GM21447 (cell line): ENCODE measurements around the gene FAM227B.
"Not testable (repeated sequence)": the region's sequence is repeated elsewhere in the genome, so short reads cannot be mapped to it uniquely, and the experiment has no call there.

Experiments used
- ATAC-seq: cut with Tn5 transposase; IDR thresholded peaks from one replicate; pipeline ENCODE4 v1.9.1; 2021; ENCODE audit not compliant: unreplicated experiment

The FAM227B gene

DNA sequence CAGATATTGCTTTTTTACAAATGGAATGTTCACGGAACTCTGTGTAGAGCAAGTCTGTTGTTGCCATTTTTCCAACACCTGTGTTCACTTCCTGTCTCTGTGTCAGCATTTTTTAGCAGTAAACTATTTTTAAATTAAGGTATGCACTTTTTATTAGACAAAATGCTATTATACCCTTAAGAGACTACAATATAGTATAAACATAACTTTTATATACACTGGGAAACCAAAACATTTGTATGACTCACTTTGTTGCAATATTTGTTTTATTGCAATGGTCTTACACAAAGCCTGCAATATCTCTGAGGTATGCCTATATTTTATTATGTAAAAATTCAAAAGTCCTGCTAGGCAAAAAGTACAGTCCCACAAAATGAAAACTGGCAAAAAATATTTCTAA, 237.4 kb downstream of the FAM227B start:
- ATAC-seq, result no peak

DNA sequence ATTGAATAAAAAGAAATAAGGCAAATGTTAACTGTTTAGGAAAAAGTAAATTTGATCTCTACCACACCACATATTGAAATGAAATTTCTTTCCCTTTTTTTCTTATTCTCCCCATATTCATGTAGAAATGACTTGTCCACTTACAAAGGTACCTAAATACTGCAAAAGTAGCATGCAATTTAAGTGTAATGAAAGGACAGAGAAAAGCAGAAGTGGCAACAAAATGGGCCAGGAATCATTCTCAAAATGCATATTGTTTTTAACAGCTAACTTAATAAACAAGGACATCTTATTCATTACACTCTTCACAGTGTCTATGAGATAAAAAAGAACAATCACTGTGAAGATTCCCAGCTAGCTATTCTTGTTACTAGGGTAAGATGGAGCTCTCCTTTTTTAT, 238.2 kb downstream of the FAM227B start:
- no peak for ATAC-seq

DNA sequence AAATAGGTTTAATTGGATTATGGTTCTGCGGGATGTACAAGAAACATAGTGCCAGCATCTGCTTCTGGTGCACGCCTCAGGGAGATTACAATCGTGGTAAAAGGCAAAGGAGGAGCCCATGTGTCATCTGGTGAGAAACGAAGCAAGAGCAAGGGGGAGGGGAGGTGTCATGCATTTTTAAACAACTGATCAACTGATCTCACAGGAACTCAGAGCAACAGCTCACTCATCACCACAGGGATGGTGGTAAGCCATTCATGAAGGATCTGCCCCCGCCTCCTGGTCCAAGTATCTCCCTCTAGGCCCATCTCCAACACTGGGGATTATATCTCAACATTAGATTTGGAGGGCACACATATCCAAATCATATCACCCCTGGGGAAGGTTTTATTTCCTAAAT, 239.7 kb downstream of the FAM227B start:
- ATAC-seq, result no peak

DNA sequence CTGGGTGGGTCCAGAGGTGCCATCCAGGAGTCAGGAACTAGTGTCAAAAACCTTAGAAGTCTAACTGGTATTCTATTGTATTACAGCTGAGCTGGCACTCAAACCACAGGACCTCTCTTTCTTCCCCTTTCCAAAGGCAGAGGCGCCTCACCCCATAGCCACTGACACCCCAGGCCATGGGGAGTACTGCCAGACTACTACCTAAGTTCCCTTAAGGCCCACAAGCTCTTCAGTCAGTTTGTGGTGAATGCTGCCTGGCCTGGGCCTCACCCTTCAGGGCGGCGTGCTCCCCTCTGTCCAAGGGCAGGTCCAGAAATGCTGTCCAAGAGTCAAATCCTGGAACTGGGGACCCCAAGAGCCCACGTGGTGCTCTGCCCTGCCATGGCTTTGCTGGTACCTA, 240.6 kb downstream of the FAM227B start:
- no peak for ATAC-seq

DNA sequence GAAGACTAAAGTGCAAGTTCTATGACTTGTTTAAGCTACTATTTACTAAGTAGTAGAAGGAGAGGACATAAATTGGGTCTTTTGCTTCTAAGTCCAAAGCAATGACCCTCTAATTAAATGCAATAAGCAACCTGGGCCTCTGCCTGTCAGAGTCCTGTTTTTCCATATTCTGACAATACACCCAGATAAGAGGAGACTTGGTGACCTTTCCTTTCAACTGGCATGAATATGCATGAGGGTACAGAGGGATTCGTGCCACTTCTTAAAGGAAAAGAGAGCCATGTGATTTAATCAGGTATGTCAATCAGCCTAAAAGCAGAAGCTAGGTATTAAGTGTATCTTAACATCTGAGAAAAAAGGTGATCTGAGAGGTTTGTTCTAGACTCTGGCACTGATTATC, 248.3 kb downstream of the FAM227B start:
- no peak for ATAC-seq

DNA sequence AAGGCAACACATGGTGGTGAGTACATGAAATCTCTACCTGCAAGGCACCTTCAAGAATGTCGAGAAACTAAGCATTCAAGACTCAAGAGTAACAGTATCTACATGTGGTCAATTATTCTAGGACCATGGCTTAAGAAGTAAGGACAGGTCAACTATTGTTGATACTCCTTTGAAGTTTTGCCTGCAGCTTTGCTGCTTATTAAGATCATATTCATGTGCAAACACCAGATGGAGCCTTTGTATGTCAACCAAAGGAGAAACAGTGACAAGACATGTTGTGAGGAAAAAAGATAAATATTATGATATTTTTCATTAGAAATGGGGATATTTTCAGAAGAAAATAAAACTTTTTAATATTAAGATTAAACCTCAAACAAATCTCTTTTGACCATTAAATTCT, 249.8 kb downstream of the FAM227B start:
- ATAC-seq, result no peak

DNA sequence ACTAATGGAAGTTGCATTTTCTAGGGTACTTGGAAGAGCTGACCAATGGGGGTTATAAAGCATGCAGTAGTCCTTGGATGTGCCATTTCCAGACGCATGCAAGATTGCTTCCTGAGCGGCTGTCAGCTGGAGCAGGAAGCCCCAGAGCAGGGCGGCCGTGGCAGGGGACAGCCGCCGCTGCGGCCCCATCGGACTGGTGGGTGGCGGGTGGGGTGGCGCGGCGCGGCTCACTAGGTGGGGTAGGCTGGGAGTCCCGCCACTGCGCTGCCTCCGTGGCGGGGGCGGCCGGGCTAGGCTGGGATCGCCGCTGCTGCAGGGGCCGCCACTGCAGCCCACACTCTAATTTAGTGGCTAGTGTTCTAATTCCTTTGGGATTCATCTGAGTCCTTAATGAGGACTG, 254.1 kb downstream of the FAM227B start:
- no peak for ATAC-seq

DNA sequence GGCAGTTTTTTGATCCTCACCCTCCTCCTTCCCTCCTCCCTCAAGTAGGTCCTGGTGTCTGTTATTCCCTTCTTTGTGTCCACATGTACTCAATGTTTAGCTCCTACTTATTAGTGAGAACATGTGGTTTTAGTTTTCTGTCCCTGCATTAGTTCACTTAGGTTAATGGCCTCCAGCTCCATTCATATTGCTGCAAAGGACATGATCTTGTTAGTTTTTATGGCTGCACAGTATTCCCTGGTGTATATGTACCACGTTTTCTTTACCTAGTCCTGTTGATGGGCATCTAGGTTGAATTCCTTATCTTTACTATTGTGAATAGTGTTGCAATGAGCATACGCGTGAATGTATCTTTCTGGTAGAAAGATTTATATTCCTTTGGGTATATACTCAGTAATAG, 259.2 kb downstream of the FAM227B start:
- ATAC-seq, result no peak

DNA sequence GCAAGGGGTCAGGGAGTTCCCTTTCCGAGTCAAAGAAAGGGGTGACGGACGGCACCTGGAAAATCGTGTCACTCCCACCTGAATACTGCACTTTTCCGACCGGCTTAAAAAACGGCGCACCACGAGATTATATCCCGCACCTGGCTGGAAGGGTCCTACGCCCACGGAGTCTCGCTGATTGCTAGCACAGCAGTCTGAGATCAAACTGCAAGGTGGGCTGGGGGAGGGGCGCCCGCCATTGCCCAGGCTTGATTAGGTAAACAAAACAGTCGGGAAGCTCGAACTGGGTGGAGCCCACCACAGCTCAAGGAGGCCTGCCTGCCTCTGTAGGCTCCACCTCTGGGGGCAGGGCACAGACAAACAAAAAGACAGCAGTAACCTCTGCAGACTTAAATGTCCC, 266.2 kb downstream of the FAM227B start:
- ATAC-seq, result not testable (repeated sequence)

DNA sequence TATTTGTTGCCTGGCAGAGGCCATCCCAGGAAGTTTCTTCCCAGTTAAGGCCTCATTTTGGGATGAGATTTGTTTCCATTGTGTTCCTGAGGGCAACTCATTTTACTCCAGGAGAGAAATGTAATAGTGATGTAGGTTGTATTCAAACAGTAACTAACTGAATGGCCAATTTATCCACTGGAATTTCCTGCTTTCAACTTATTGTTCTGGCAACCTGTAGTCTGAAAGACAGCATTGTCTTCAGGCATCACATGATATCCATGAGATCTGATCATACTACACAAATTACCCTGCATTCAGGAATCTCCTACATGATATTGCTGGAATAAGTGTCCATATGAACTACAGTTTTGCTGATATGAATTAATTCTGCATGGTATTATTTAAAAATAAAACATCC, 277.1 kb downstream of the FAM227B start:
- no peak for ATAC-seq

DNA sequence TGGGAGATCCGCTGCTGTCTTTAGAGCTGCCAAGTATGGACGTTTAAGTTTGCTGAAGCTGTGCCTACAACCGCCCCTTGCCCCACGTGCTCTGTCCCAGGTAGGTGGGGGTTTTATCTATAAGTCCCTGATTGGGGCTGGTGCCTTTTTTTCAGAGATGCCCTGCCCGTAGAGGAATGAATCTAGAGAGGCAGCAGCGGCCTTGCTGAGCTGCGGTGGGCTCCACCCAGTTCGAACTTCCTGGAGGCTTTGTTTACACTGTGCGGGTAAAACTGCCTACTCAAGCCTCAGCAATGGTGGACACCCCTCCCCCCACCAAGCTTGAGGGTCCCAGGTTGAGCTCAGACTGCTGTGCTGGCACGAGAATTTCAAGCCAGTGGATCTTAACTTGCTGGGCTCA, 281.0 kb downstream of the FAM227B start:
- no peak for ATAC-seq

DNA sequence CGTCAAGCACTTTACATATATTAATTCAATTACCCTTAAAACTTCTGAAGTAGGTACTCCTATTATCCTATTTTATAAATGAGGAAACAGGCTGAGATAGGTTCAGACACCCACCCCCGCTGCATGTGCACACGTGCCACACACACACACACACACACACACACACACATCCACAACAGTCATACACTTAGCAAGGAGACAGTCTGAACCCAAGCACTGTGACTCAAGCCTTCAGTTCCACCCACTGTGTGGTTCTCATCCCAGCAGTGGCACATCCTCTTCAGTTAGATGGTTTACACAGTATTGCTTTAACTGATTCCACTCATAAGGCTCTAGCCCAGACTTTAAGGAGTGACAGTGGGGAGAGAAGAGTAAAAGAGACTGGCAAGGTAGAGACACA, 288.7 kb downstream of the FAM227B start:
- ATAC-seq, result no peak

DNA sequence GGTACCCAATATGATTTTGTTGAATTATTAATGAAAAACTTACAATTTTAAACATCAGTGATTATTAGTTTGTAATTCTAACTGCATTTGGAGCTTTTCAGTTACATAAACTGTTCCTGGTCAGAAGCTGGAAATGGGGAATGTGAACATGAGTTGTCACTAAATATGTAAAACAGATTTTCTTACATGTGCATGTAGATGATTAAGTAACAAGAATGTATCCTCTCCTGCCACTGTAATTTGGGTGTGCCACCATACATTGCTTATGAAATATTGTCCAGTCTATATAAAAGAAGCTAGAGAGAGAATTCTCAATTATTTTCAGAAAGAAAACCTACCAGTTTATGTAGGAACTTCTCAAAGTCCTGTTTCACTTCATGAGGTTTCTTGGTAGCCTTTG, 289.2 kb downstream of the FAM227B start:
- no peak for ATAC-seq

DNA sequence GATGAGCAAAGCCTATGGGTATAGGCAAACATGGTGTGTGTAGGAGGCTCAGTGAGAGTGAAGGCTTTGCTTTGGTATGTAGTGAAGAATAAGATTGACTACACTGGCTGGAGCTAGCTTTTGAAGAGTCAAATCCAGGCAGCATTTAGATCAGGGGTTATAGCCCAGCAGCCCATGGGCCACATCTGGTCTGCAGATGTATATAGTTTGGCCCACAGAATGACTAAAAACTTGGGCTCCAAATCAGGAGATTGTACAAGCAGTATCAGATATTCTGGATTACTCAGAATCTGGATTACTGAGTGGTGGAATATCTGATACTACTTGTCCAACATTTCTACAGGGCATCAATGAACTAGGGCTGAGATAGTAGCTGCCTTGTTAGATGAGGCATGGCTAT, 290.5 kb downstream of the FAM227B start:
- no peak for ATAC-seq

DNA sequence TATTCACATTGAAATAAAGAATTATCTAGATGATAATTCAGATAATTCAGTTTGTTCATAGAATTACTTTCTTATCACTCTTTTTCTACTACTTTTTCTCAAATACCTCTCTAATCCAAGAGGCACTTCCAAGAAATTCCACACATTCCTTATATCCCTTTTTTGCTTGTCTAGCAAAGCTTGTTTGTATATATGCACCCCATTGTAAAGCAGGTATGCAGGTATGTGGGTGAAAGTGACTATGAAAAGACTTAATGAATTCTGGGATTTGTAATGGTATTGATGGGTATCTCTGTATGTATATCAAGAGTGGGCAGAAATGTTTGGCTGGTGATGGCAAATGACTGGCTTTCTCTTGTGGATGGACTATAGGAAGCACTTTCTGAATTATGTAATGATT, 291.7 kb downstream of the FAM227B start:
- ATAC-seq, result no peak

DNA sequence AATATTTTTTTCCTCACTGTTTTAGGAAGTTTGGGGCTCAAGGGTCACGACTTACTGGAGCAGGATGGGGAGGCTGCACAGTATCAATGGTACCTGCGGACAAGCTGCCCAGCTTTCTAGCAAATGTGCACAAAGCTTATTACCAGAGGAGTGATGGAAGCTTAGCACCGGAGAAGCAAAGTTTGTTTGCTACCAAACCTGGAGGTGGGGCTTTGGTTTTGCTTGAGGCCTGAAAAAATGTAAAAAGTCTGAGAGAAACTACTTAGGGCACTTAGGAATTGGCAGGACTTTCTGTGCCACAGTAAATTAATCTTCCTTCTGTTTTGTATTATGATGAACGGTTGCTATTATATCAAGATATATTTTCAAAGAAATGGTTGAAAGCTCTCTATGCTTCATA, 292.7 kb downstream of the FAM227B start:
- no peak for ATAC-seq

DNA sequence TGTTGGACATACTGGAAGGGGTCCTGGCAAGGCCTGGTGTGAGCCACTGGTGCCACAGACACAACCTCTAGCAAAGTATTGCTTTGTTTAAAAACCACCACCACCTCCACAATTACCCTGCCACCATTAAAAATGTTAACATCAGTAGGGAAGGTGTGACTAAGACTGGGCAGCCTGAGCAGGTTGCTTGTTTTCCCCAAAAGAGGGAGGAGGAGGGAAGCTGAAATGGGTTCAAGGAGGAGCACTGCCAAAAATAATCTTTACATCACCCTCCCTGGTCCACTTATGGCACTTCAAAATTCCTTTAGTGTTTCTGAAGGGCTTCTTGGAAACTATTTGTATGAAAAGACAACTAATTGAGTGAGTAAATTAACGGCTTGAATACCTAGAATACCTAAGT, 297.4 kb downstream of the FAM227B start:
- no peak for ATAC-seq

DNA sequence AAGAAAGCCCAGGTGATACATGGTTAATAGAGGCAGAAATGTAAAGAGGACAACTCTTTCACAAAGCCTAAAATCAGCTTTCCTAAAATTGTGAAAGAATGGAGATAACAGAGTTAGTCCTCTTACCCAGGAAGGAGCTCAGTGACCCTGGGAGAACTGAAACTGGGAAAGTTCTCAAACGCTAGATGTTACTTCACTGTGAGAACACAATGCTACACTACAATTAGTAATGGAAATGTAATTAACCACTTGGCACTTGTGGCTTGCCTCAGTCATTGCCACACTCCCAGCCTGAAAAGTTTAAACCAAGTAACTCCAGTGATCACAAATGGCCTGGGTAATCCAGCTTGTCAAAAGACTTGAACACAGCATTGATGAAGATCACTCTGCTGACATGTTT, 300.3 kb downstream of the FAM227B start:
- no peak for ATAC-seq

DNA sequence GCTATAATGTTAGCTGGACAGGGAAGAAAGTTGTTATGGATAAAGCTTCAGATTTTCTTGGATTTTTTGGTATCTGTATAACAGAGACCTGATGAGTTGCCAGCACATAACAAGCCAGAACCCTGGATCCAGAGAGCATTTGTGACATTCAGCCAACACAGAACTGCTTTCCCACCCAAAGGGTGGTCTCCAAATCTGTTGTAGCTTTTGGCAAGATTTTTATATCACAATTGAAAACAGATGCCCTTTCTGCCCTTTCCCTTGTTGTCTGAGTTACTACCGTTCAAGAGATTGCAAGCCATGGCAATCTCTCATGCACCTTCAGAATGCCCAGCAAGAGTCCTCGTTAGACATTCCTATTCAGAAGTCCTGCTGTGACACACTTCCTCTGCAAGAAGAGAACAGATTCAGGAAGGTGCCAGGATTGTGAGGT, 305.2 kb downstream of the FAM227B start:
- ATAC-seq, result no peak

DNA sequence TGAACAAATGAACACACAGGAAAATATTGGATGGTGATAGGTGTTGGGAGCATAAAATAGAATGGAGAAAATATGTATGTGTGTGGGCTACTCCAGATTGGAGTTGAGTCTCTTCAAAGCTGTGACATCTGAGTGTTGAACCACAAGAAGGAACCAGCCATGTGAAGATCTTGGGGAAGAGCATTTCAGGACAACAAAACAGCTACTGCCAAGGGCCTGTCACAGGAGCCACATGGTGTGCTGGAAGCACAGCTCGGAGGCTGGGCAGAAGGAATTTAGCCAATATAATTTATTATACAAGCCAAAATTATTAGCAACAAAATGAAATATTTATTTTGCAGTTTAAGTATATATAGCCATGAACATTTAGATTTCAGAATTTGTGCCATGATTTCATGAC, 305.9 kb downstream of the FAM227B start:
- no peak for ATAC-seq

DNA sequence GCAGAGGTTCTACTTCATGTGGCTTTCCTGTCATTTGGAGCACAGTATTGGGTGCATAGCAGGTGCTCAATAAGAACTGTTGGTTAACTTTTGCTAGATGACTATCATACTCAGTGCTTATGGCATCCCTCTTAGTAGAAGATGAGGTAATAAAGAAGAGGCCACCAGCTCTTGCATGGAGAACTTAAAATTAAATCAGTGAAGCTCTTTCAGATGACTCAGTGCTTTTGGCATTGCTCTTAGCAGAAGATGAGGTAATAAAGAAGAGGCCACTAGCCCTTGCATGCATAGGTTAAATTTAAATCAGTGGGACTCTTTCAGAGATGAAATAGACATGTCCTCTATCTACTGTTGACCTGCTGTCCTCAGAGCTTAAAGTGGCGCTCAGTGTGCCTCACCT, 307.0 kb downstream of the FAM227B start:
- ATAC-seq, result no peak

DNA sequence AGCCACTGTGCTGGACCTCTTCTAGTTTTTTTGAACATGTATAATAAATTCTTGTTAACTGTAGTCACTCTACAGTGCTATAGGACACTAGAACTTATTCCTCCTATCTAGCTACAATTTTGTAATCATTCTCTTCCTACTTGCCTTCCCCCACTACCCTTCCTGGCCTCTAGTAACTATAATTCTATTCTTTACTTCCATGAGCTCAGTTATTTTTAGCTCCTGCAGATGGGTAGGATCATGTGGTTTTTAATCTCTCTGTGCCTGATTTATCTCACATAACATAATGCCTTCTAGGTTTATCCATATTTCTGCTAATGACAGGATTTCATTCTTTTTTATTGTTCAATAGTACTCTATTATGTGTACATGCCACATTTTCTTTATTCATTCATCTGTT, 310.7 kb downstream of the FAM227B start:
- ATAC-seq, result no peak

DNA sequence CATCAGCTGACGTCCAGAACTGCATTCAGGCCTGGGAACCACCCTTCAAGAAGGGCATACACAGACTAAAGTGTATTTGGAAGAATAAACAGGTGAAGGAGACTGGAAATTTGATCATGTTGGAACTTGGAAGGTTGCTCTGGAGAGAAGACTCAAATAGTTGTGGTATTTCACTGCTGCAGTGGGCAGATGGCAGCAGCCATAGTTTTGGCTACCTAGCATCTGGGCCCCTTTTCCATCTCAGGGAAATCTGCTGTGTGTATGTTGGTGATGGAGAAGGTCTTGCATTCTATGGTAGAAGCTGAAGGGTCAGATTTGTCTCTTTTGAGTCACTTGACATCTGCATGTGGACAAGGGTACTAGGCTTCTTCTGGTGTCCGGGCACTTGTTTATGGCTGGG, 311.9 kb downstream of the FAM227B start:
- no peak for ATAC-seq

DNA sequence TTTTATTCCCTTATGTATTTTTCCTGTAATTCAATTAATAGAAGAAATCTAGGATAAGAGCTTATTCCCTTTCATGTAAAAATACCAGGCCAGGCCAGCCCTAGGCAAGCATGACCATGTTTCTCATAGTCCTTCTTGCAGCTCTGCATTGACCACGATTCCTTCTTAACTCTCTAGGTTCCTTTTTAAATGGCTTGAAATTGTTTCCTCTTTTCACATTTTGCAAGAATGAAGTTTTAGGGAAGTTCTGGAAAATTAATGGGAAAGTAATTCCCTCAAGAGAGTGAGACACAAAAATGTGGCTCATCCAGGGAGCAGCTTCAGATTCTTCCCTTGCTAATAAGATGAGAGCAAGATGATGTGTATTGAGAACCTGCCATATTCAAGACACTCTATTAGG, 314.1 kb downstream of the FAM227B start:
- ATAC-seq, result no peak
